ENCODE data around the gene NEU4.

NEU4 gene

DNA sequence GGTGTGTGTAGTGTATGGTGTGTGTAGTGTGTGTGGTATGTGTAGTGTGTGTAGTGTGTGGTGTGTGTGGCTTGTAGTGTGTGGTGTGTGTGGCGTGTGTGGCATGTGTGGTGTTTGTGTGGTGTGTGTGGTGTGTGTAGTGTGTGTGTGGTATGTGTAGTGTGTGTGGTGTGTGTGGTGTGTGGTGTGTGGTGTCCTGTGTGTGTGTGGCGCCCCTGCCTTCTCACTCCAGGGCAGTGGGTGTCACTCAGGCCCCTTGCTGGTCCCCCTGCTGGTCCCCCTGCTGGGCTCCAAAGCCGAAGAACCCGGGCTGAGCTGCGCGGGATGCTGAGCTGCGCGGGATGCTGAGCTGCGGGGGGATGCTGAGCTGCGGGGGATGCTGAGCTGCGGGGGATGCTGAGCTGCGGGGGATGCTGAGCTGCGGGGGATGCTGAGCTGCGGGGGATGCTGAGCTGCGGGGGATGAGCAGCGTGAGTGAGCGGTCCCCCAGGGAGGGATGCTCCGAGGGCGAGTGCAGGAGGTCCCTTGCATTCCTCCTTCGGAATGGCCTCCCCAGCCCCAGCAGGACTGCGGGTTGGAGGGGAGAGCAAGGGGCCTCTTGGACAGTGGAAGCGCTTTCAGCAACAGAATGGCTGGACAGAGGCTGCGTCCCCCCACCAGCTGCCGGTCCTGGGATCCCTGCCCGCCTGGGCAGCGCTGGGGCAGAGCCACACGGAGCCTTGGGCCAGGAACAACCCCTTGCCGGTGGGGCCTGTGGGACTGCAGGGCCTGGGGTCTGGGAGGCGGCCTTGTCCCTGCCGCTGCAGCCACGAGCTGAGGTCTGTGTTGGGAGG, 57.2 kb downstream of the NEU4 start:
- DNase-seq (no peak), ATAC-seq (no peak)
